Calu3 (cell line): ENCODE results near the gene SIX5. TPM values are rescaled to one million over a fixed set of nuclear protein-coding genes. Genes with fewer than 3 reads are reported as not detected.
A peak's percentile ranks its signal among the peaks of the same experiment; 100 is the strongest.

Experiments
- BruUV-seq: library from RNA; stranded (reverse); fragments of 400-500 nt; replicated peaks from 2 replicates; lab custom pipeline; 2021; lab: Mats Ljungman, UMichigan
- CTCF ChIA-PET: fragments of 300-600 bp; sonication (Branson Sonifier 250); formaldehyde crosslinking; loops from one replicate; lab custom pipeline; 2022; ENCODE audit warnings: antibody characterized with exemption; lab: Charles Lee
- DNase-seq: peaks from one replicate; pipeline ENCODE4 v3.0.0; 2022
- H3K27ac Mint-ChIP-seq: one replicate; pipeline ENCODE4 v1.8.0; 2022; ENCODE audit warnings: mixed read lengths; ENCODE audit not compliant: unreplicated experiment
- H3K27me3 Mint-ChIP-seq: one replicate; pipeline ENCODE4 v1.8.0; 2022; ENCODE audit warnings: mixed read lengths; ENCODE audit not compliant: unreplicated experiment
- H3K36me3 Mint-ChIP-seq: one replicate; pipeline ENCODE4 v1.8.0; 2022; ENCODE audit warnings: mild to moderate bottlenecking, moderate library complexity, mixed read lengths; ENCODE audit not compliant: insufficient read depth, unreplicated experiment
- H3K4me1 Mint-ChIP-seq: one replicate; pipeline ENCODE4 v1.8.0; 2022; ENCODE audit warnings: mild to moderate bottlenecking, low read depth, mixed read lengths; ENCODE audit not compliant: unreplicated experiment
- H3K4me3 Mint-ChIP-seq: one replicate; pipeline ENCODE4 v1.8.0; 2022; ENCODE audit warnings: mild to moderate bottlenecking, low read depth, moderate library complexity, mixed read lengths; ENCODE audit not compliant: unreplicated experiment
- H3K9me3 Mint-ChIP-seq: one replicate; pipeline ENCODE4 v1.8.0; 2022; ENCODE audit warnings: low read depth, mixed read lengths; ENCODE audit not compliant: unreplicated experiment
- CTCF ChIP-seq: fragments of 200-600 bp; IDR thresholded peaks from one replicate; pipeline ENCODE4 v1.8.0; 2022; ENCODE audit warnings: antibody characterized with exemption; ENCODE audit not compliant: unreplicated experiment
- intact Hi-C: fragments of 100-400 bp; cut with micrococcal nuclease; formaldehyde crosslinking; loops from one replicate; pipeline ENCODE4 v1.10.0; 2022; ENCODE audit not compliant: unreplicated experiment
- total RNA-seq: library from RNA; stranded (reverse); gene quantifications from 2 replicates; pipeline ENCODE4 v1.2.3, GENCODE V29; 2022

Gene SIX5
- total RNA-seq, 1 experiment from 2014 or later: 15.0 TPM

GRCh38 chr19:45739498-45740439, 29.3 kb downstream of the SIX5 start:
- DNase-seq: no peak
- no peak overlapping the region for H3K4me3 Mint-ChIP-seq
- no peaks in the 10 kb centered on the region for H3K4me1 Mint-ChIP-seq
- intact Hi-C loops: no loop called here
- no TSS peak for BruUV-seq
- TF ChIP-seq CTCF: no peak
- CTCF ChIA-PET: no interaction called here
- H3K9me3 Mint-ChIP-seq: no peaks in the 10 kb centered on the region
- H3K27ac Mint-ChIP-seq: no peak overlapping the region
- peaks cover 21% of the 10 kb centered on the region for H3K27me3 Mint-ChIP-seq
- H3K36me3 Mint-ChIP-seq: peaks cover 5% of the 10 kb centered on the region

GRCh38 chr19:45733160-45733810, 35.8 kb downstream of the SIX5 start, which contains the start of gene MEIOSIN:
TSS of gene MEIOSIN (plus strand) at chr19:45733439. CDS start at chr19:45735377, 1,938 bp downstream.
- Mint-ChIP-seq H3K4me1 (peaks cover 19% of the 10 kb centered on the region), H3K4me3 (no peak within 1 kb of the TSS), H3K27ac (no peak within 1 kb of the TSS), H3K36me3 (peaks cover 22% of the 10 kb centered on the region), H3K27me3 (no peaks in the 10 kb centered on the region), H3K9me3 (no peaks in the 10 kb centered on the region)
- DNase-seq: no peak
- TF ChIP-seq CTCF: no peak
- CTCF ChIA-PET: interaction anchor here (0.6 to 1.2 kb wide), 2 partner anchors 36 to 68 kb away, joined by 4 to 5 read pairs; partner anchors contain the start of gene SIX5
- no TSS peak for BruUV-seq
- intact Hi-C loops: no loop called here

- H3K27ac Mint-ChIP-seq: peak within 1 kb of the TSS; percentile 83
- intact Hi-C loops: no loop called here
- no TSS peak for BruUV-seq
- H3K9me3 Mint-ChIP-seq: no peaks in the 10 kb centered on the region
- H3K4me1 Mint-ChIP-seq: peaks cover 26% of the 10 kb centered on the region
- H3K27me3 Mint-ChIP-seq: no peaks in the 10 kb centered on the region
- no peak for TF ChIP-seq CTCF
- peak within 1 kb of the TSS; percentile 97 for H3K4me3 Mint-ChIP-seq
- DNase-seq: peak; percentile 97
- CTCF ChIA-PET: interaction anchor here (0.6 to 2.2 kb wide), 7 partner anchors 12 to 298 kb away, joined by 3 to 20 read pairs (median 6); partner anchors contain the start of genes QPCTL, SIX5 and SNRPD2
- H3K36me3 Mint-ChIP-seq: peaks cover 22% of the 10 kb centered on the region
These were observed 38.4 kb downstream of the SIX5 start, which contains the start of gene FBXO46 for GRCh38 chr19:45730368-45731288. TSS of gene FBXO46 (minus strand) at chr19:45730896. CDS start at chr19:45713495, 17,401 bp downstream.
